ENCODE results near the gene RHO. TPM values are rescaled to one million over a fixed set of nuclear protein-coding genes. Genes with fewer than 3 reads are reported as not detected.

The RHO gene
- total RNA-seq, 4 donors from 2014 or later: not detected

DNA sequence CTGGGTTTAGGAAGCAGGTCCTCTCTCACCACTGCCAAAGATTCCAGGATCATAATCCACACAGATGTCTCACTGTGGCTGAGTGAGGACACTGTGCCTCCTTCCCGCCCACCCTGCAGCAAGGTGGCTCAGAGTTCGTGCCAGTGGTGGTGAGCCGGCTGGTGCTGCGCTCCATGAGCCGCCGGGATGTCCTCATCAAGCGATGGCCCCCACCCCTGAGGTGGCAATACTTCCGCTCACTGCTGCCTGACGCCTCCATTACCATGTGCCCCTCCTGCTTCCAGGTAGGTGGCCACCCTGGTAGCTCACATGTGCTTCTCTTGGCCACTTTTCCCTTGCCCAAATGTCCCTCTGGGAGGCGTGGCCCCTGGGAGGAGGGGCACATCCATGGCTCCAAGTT lies 9.0 kb upstream of the RHO start:
- Histone ChIP-seq H3K27me3 (no peaks in the 10 kb centered on the region), H3K4me1 (no peaks in the 10 kb centered on the region), H3K4me3 (no peak overlapping the region), H3K27ac (no peak overlapping the region), H3K9me3 (no peaks in the 10 kb centered on the region), H3K36me3 (peaks cover 0 to 63% (median 0%) of the 10 kb centered on the region in 3 donors)
- 85 to 91% methylated on average over 6 to 7 of the region's 10 CpGs for WGBS, 2 donors
- no peak for TF ChIP-seq POLR2A (IDR thresholded peaks at IDR 0.05)
- TF ChIP-seq EP300 (IDR thresholded peaks at IDR 0.05): no peak
- TF ChIP-seq CTCF (IDR thresholded peaks at IDR 0.05): no peak
- DNase-seq (ENCODE audit: low spot score in 2 of 2): no peak

DNA sequence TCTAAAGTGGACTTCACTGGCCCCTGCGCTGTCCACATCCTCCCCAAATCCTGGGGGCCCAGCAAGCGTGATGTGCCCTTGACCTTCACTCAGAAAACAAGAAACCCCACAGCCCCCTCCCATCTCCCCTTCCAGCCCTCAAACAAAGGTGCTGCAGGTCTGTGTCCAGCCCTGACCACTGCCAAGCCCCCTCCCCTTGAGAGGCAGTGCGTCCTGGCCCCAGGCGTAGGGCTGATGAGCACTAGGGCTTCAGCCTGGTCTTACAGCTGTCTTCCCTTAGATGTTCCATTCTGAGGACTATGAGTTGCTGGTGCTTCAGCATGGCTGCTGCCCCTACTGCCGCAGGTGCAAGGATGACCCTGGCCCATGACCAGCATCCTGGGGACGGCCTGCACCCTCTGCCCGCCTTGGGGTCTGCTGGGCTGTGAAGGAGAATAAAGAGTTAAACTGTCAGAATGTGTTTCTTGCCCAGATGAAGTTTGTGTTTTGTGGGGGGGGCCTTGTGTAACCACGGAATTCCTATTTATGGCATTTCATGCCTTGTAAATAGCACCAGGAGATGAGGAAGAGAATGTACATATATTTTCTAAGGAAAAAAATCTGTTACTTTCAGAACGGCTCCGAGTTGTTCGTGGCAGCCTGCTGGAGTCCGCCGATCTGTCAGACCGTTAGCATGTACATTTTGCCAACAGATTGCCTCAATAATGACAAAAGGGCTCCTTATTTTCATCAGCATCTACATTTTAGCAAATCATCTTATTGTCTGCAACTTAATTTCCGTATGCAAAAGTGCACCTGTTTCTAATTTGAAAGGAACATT lies 8.3 kb upstream of the RHO start:
- no peak for DNase-seq (ENCODE audit: low spot score in 2 of 2)
- TF ChIP-seq POLR2A (IDR thresholded peaks at IDR 0.05): no peak
- TF ChIP-seq CTCF (IDR thresholded peaks at IDR 0.05): no peak
- no peaks in the 10 kb centered on the region for H3K4me1 ChIP-seq
- H3K9me3 ChIP-seq: no peaks in the 10 kb centered on the region
- peaks cover 0 to 57% (median 0%) of the 10 kb centered on the region in 3 donors for H3K36me3 ChIP-seq
- no peak overlapping the region for H3K27ac ChIP-seq
- 80 to 84% methylated on average over 15 of the region's 15 CpGs for WGBS, 2 donors
- no peak overlapping the region for H3K4me3 ChIP-seq
- H3K27me3 ChIP-seq: no peaks in the 10 kb centered on the region

DNA sequence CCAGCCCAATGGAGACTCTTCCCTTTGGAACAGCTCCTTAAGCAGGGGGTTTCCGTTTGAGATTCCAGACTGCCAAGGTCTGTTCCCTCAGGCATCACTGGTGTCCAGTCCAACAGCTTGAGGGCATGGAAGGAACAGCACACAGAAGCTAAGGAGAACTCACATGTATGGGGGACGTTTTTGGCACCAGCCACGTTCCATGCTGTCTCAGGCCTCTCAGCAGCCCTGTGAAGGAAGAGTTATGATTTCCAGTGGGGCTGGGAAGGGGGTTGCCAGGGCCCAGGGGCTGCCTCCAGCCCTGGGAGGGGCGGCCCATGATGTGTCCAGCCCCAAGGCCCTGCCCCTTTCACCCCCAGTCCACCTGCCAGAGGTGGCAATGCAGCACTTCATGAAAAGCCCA lies 7.5 kb upstream of the RHO start:
- DNase-seq (ENCODE audit: low spot score in 2 of 2): no peak
- Histone ChIP-seq H3K27ac (no peak overlapping the region), H3K27me3 (no peaks in the 10 kb centered on the region), H3K4me3 (no peak overlapping the region), H3K4me1 (no peaks in the 10 kb centered on the region), H3K9me3 (no peaks in the 10 kb centered on the region), H3K36me3 (peaks cover 0 to 50% (median 0%) of the 10 kb centered on the region in 3 donors)
- 67 to 73% methylated on average over 4 of the region's 4 CpGs for WGBS, 2 donors
- TF ChIP-seq CTCF (IDR thresholded peaks at IDR 0.05) (no peak), EP300 (IDR thresholded peaks at IDR 0.05) (no peak), POLR2A (IDR thresholded peaks at IDR 0.05) (no peak)

GRCh38 chr3:129521611-129522010 lies 6.8 kb upstream of the RHO start:
- H3K27ac ChIP-seq: no peak overlapping the region
- 55 to 62% methylated on average over 8 of the region's 8 CpGs for WGBS, 2 donors
- no peak overlapping the region for H3K4me3 ChIP-seq
- DNase-seq (ENCODE audit: low spot score in 2 of 2): no peak
- H3K4me1 ChIP-seq: no peaks in the 10 kb centered on the region
- H3K27me3 ChIP-seq: no peaks in the 10 kb centered on the region
- peaks cover 0 to 44% (median 0%) of the 10 kb centered on the region in 3 donors for H3K36me3 ChIP-seq
- TF ChIP-seq POLR2A (IDR thresholded peaks at IDR 0.05): no peak
- no peak for TF ChIP-seq CTCF (IDR thresholded peaks at IDR 0.05)
- TF ChIP-seq EP300 (IDR thresholded peaks at IDR 0.05): no peak
- H3K9me3 ChIP-seq: no peaks in the 10 kb centered on the region

GRCh38 chr3:129522953-129523352 lies 5.5 kb upstream of the RHO start:
- Histone ChIP-seq H3K36me3 (peaks cover 0 to 30% (median 0%) of the 10 kb centered on the region in 3 donors), H3K27me3 (no peaks in the 10 kb centered on the region), H3K4me1 (no peaks in the 10 kb centered on the region), H3K27ac (no peak overlapping the region), H3K9me3 (no peaks in the 10 kb centered on the region), H3K4me3 (no peak overlapping the region)
- DNase-seq (ENCODE audit: low spot score in 2 of 2): no peak
- WGBS, 2 donors: 86 to 89% methylated on average over 4 to 5 of the region's 5 CpGs
- no peak for TF ChIP-seq CTCF (IDR thresholded peaks at IDR 0.05)
- TF ChIP-seq EP300 (IDR thresholded peaks at IDR 0.05): no peak
- no peak for TF ChIP-seq POLR2A (IDR thresholded peaks at IDR 0.05)
